OCI-LY3 (cell line): Measurements from ENCODE around the gene LRRC32.

Experiments used
- EZH2phosphoT487 ChIP-seq: fragments of 200-600 bp; shearing (Covaris generic); IDR thresholded peaks from 2 replicates; pipeline ENCODE4 v1.6.1; 2018; ENCODE audit warnings: antibody characterized with exemption, mixed run types, low read depth
- TF ChIP-seq, protein P1 (sequence below): fragments of 200-600, 300-600 bp; sonication (generic); IDR thresholded peaks from 2 replicates; pipeline ENCODE4 v1.5.1; 2014; ENCODE audit warnings: antibody characterized with exemption, low read length, low read depth

DNA sequence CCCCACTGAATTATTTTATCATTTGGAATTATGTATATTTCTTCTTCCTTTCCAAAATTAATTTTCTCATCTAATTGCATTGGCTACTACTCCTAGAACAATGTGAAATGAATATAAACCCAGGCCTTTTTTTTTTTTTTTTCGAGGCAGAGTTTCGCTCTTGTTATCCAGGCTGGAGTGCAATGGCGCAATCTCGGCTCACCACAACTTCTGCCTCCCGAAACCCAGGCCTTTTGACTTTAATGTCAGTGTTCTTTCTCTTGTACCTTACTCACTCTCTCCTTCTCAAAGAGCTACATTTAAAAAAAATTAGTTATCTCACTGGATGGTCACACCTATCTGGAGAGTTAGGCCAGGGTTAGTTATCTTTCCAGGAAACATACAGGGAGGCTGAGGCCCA, 35.3 kb upstream of the LRRC32 start:
- TF ChIP-seq, protein P1, sequence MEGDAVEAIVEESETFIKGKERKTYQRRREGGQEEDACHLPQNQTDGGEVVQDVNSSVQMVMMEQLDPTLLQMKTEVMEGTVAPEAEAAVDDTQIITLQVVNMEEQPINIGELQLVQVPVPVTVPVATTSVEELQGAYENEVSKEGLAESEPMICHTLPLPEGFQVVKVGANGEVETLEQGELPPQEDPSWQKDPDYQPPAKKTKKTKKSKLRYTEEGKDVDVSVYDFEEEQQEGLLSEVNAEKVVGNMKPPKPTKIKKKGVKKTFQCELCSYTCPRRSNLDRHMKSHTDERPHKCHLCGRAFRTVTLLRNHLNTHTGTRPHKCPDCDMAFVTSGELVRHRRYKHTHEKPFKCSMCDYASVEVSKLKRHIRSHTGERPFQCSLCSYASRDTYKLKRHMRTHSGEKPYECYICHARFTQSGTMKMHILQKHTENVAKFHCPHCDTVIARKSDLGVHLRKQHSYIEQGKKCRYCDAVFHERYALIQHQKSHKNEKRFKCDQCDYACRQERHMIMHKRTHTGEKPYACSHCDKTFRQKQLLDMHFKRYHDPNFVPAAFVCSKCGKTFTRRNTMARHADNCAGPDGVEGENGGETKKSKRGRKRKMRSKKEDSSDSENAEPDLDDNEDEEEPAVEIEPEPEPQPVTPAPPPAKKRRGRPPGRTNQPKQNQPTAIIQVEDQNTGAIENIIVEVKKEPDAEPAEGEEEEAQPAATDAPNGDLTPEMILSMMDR, result no peak
- TF ChIP-seq EZH2phosphoT487, result no peak
